Mesodermal cell (in vitro differentiated cells): Measurements from ENCODE around the gene VCAN.

Experiments used
- H3K27ac ChIP-seq: 2 replicates; pipeline ENCODE4 v1.7.0; 2013; ENCODE audit warnings: mild to moderate bottlenecking, low read depth, low read length, moderate library complexity; ENCODE audit not compliant: severe bottlenecking
- H3K36me3 ChIP-seq: 2 replicates; pipeline ENCODE4 v1.7.1; 2013; ENCODE audit warnings: mild to moderate bottlenecking, low read length, moderate library complexity; ENCODE audit not compliant: control insufficient read depth, insufficient read depth
- H3K4me1 ChIP-seq: one replicate; pipeline ENCODE4 v1.7.1; 2013; ENCODE audit warnings: mild to moderate bottlenecking, low read length; ENCODE audit not compliant: insufficient read depth, control insufficient read depth, poor library complexity, severe bottlenecking
- H3K4me3 ChIP-seq: 2 replicates; pipeline ENCODE4 v1.7.0; 2013; ENCODE audit warnings: low read length, control low read depth, mild to moderate bottlenecking; ENCODE audit not compliant: insufficient read depth, poor library complexity, severe bottlenecking; ENCODE audit errors: extremely low read depth
- H3K9me3 ChIP-seq: 2 replicates; pipeline ENCODE4 v1.7.1; 2013; ENCODE audit warnings: mild to moderate bottlenecking, low read length, moderate library complexity; ENCODE audit not compliant: control insufficient read depth
- WGBS, 2 experiments: methylation state at CpG; one replicate each; pipeline ENCODE4 v1.1.5; 2013; ENCODE audit warnings: missing lambda C conversion rate in 2 of 2; ENCODE audit not compliant: insufficient coverage in 2 of 2; 5-methylcytosine and 5-hydroxymethylcytosine counted together

The VCAN gene

DNA sequence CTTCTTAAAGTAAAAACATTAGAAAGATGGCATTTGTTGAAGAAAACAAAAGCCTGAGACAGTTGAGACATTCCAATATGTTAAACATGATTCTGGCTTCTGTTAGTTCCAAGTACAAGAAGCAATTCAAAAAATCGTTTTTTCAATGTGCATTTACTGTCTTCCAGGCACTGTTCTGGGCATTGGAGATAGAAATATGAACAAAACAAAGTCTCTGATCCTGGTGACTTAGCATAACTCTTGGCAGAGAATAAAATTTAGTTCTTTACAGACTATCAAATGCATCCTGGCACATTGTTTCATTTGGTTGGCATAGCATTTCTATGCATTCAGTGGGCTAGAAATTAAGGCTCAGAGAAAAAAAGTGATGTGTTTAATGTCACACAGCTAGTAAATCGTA lies 77.5 kb downstream of the VCAN start:
- Histone ChIP-seq H3K4me1 (no peaks in the 10 kb centered on the region), H3K36me3 (peaks cover 75% of the 10 kb centered on the region), H3K4me3 (no peak overlapping the region), H3K9me3 (no peaks in the 10 kb centered on the region), H3K27ac (no peak overlapping the region)
- WGBS, 2 experiments = 67% methylated on average over 1 of the region's 2 CpGs; no CpG with 5 or more reads in 1 of the 2 experiments

DNA sequence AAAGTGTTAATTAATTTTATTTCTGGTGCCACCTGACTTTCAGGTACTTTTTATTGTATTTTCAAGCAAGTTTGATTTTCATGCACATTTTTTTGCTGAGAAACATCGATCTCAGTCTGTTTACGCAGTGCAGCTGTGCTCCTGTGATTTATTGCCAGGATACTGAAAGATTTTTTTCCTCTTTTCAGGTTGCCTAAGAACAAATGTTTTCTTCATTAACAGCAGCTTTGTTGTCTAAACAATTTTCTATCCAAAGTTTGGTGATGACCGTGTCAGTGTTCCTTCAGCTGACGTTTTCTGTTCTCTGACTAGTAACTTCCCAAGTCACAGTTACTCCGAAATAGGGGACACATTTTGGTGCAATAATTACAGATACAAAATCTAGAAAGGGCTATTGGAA lies 78.1 kb downstream of the VCAN start:
- H3K36me3 ChIP-seq = peaks cover 80% of the 10 kb centered on the region
- no peak overlapping the region for H3K27ac ChIP-seq
- H3K4me1 ChIP-seq = no peaks in the 10 kb centered on the region
- H3K9me3 ChIP-seq = no peaks in the 10 kb centered on the region
- H3K4me3 ChIP-seq = no peak overlapping the region
- 76 to 96% methylated on average over 2 to 4 of the region's 5 CpGs for WGBS, 2 experiments

DNA sequence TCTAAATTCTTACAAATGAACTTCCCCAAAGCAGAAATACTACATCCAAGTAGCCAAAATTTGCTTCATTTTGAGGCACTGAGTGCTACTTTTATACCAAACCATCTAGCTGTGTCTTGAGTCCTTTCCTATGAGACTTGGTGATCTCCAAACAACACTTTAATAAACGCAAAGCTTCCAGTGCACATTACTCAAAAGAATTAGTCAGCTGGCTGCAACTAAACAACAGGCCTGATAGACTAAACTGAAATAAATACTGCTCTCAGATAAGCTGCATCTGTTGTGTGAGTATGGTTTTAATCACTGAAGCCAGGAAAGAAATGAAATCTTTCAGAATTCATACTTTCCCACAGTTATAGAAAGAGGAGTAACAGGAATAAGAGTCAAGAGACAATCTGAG lies 80.3 kb downstream of the VCAN start:
- Histone ChIP-seq H3K9me3 (no peaks in the 10 kb centered on the region), H3K36me3 (peaks cover 78% of the 10 kb centered on the region), H3K4me1 (peaks cover under 1% of the 10 kb centered on the region), H3K27ac (peak overlapping the region; percentile 30), H3K4me3 (no peak overlapping the region)
- 88% methylated on average over 1 of the region's 1 CpG; no CpG with 5 or more reads in 1 of the 2 experiments for WGBS, 2 experiments

DNA sequence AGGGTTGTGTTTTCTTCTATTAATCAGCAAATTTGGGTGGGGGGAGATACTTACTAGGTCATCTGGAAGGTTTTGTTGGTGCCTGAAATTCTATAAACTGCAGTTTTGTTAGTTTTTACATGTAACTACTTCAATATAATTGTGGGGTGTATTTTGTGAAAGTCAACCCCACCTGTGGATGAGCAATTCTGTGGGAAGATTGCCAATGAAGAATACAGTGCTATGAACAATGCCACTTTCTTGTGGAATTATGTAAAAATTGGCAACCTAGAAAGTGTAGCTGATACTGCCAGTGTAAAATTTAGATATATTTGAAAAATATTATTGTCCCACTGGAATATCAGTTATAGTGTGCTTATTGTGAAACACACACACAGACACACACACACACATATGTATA lies 80.7 kb downstream of the VCAN start:
- H3K27ac ChIP-seq = no peak overlapping the region
- peaks cover 78% of the 10 kb centered on the region for H3K36me3 ChIP-seq
- no peaks in the 10 kb centered on the region for H3K9me3 ChIP-seq
- peaks cover 3% of the 10 kb centered on the region for H3K4me1 ChIP-seq
- no peak overlapping the region for H3K4me3 ChIP-seq

DNA sequence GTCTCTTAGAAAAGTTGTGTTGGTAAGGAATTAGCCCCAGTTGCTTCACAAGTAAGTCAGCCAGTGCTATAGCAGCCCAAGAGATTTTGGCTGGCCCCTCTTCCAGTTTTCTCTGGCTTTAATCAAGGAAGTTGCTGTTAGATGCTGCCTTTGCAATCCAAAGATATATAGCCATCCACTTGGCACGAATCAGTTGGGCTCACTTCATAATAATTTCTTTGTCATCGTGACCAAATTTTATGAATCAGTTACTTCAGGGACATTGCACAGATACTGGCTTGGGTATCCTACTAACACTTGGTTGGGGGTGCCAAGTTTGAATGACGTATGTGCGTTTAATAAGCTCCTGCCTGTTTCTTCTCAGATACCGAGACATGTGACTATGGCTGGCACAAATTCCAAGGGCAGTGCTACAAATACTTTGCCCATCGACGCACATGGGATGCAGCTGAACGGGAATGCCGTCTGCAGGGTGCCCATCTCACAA lies 81.5 kb downstream of the VCAN start:
- 94 to 98% methylated on average over 9 of the region's 9 CpGs for WGBS, 2 experiments
- peaks cover 77% of the 10 kb centered on the region for H3K36me3 ChIP-seq

DNA sequence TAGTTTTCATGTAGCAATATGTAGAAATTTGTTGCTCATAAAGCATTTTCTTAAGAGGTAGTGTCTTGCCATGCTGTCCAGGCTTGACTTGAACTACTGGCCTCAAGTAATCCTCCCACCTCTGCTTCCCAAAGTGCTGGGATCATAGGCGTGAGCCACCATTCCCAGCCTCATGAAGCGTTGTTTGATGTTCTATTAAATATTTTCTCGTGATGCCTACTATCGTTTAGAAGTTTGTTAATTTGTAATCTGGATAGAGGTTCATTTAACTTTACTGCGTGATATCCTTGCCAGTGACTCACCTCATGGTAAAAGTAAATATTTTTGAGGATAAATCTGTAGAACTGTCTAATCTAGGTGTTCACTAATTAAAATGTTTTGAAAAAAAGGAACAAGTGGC lies 82.6 kb downstream of the VCAN start:
- 90 to 100% methylated on average over 4 to 5 of the region's 5 CpGs for WGBS, 2 experiments
- H3K27ac ChIP-seq = no peak overlapping the region
- H3K4me1 ChIP-seq = peaks cover 9% of the 10 kb centered on the region
- H3K9me3 ChIP-seq = no peaks in the 10 kb centered on the region
- peaks cover 69% of the 10 kb centered on the region for H3K36me3 ChIP-seq
- H3K4me3 ChIP-seq = no peak overlapping the region

More for the DNA sequence above, 81.5 kb downstream of the VCAN start:
- Histone ChIP-seq H3K4me1 (peaks cover 5% of the 10 kb centered on the region), H3K9me3 (no peaks in the 10 kb centered on the region), H3K4me3 (no peak overlapping the region), H3K27ac (no peak overlapping the region)

DNA sequence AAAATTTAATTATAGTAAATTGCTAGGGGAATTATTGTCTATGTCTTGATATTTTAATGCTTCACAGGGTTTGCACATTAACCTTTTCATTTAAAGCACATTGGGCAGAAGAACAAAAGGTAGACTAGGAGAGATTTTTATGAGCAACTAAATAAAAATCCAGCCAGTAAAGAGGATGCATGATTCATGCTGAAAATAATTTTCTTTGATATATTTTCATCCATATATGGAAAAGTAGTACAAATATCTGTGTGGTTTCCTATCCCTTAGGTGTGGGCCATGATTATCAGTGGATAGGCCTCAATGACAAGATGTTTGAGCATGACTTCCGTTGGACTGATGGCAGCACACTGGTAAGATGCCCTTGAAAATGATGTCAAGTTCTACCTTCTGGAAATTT lies 83.1 kb downstream of the VCAN start:
- H3K9me3 ChIP-seq = no peaks in the 10 kb centered on the region
- no peak overlapping the region for H3K27ac ChIP-seq
- peaks cover 65% of the 10 kb centered on the region for H3K36me3 ChIP-seq
- peaks cover 12% of the 10 kb centered on the region for H3K4me1 ChIP-seq
- WGBS, 2 experiments = 91% methylated on average over 1 of the region's 1 CpG; no CpG with 5 or more reads in 1 of the 2 experiments
- no peak overlapping the region for H3K4me3 ChIP-seq

DNA sequence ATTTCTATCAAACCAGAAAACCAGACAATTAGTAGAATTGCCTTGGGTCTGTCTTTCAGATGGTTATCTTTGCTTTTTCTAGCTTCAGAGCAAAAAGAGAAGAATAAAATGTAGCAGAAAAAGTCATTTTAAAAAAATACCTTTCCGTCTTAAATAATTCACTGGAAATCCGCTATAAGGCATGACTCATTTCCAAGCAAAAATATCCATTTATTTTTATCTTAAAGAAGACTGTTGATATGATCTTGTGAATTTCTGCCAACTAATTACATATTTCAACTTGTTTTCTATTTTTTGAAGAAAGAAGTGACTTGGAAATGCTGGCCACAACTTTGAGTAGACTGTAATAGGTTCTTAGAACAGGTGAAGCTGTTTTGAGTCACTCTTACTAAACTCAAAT lies 83.7 kb downstream of the VCAN start:
- Histone ChIP-seq H3K9me3 (no peaks in the 10 kb centered on the region), H3K27ac (no peak overlapping the region), H3K4me3 (no peak overlapping the region), H3K36me3 (peaks cover 59% of the 10 kb centered on the region), H3K4me1 (peaks cover 13% of the 10 kb centered on the region)
- WGBS, 2 experiments = no CpG with 5 or more reads among the region's 2 CpGs

DNA sequence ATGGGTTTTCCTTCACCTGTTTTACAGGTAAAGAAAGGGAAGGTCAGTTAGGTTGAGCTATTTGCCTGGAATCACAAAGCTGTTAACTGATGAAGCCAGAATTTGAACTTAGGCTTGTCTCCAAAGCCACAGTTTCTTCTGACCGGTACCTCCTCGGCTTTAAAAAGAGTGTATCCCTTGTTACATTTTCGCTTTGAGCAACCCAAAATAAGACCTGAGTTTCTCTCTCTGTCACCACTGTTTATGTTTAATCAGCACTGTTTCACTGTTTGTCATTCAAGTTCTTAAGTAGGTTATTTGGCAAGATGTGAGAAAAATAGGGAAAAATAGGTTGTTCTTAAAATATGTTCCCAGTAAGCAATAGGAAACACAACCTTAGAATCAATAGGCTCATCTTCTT lies 84.6 kb downstream of the VCAN start:
- WGBS, 2 experiments = 61 to 81% methylated on average over 2 to 3 of the region's 3 CpGs
- H3K9me3 ChIP-seq = no peaks in the 10 kb centered on the region
- peaks cover 22% of the 10 kb centered on the region for H3K4me1 ChIP-seq
- no peak overlapping the region for H3K27ac ChIP-seq
- no peak overlapping the region for H3K4me3 ChIP-seq
- H3K36me3 ChIP-seq = peaks cover 64% of the 10 kb centered on the region

DNA sequence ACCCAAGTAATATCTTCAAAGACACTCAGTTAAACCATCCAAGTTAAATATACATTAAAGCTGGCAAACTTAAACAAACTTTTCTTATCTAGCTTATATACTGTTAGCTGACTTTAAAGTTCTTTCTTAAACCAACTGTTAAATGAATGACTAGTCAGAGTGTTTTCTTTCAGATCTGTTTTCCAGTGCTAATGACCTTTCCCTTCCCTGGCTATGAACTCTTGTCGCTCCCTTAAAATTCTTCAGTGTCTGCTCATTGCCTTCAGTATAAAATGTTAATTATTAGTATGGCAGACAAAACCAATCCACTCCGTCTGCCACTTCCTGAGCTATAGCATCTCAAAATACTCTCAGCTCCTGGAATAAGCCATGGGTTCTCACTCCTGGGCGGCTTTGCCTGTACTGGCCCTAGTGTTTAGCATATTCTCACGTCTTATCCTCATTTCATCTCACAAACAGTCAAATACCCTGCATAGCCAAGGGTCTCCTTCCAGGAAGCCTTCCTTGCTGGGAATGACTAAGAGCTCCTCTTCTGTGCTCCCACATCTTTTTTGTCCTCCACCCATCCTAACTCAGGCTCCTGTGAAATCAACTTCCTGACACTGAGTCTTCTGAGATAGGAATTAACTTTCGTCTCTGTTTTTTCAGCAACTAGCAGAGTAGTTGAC lies 87.7 kb downstream of the VCAN start:
- Histone ChIP-seq H3K4me1 (peaks cover 40% of the 10 kb centered on the region), H3K4me3 (no peak overlapping the region), H3K9me3 (no peaks in the 10 kb centered on the region), H3K27ac (peak overlapping the region; percentile 77), H3K36me3 (peaks cover 39% of the 10 kb centered on the region)
- WGBS, 2 experiments = 64 to 93% methylated on average over 2 of the region's 5 CpGs

DNA sequence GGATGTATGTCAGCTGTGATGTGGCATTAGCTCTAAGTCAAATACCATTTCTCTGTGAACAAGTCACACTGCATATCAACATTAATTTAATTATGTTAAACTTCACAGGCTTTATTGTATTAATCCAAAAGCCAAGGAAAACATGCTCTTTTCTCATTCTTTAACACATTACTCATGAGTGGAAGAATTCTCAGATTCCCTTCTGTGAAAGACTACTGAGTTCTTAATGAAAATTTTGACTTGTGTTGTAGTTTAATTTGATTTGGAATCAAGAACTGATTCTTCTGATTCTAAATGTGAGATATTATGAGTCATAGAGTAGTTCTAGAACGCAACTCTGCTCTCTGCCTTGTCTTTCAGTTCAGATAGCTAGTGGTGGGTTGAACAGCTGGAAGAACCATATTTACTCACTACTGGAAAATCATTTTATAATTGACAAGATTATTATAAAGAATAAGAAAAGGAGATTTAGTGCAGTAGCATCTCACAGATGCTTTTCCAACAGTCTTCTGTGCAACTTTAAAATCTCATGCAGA lies 90.6 kb downstream of the VCAN start:
- Histone ChIP-seq H3K4me3 (no peak overlapping the region), H3K27ac (no peak overlapping the region), H3K9me3 (no peaks in the 10 kb centered on the region), H3K4me1 (peaks cover 37% of the 10 kb centered on the region), H3K36me3 (peaks cover 38% of the 10 kb centered on the region)
- no CpG with 5 or more reads among the region's 1 CpG for WGBS, 2 experiments
